Mucosa of descending colon (tissue), 3 donors: ENCODE results near the gene ADO. TPM values are rescaled to one million over a fixed set of nuclear protein-coding genes. Genes with fewer than 3 reads are reported as not detected.

Experiments
- ATAC-seq: fragments of 200-7000 bp; cut with Tn5 transposase; one replicate; pipeline ENCODE4 v1.9.1; 2020; ENCODE audit warnings: mild to moderate bottlenecking, moderate library complexity
- DNase-seq, 3 donors: peaks; one replicate each; pipeline ENCODE4 v3.0.0-alpha.2; 2020
- H3K36me3 ChIP-seq: fragments of 200-600 bp; one replicate; pipeline ENCODE4 v1.8.0; 2021; ENCODE audit warnings: low read depth, mild to moderate bottlenecking
- H3K4me1 ChIP-seq: fragments of 200-600 bp; one replicate; pipeline ENCODE4 v1.8.0; 2021; ENCODE audit warnings: low read depth, mild to moderate bottlenecking
- H3K4me3 ChIP-seq: fragments of 200-600 bp; one replicate; pipeline ENCODE4 v1.8.0; 2021; ENCODE audit warnings: mild to moderate bottlenecking
- H3K9me3 ChIP-seq: fragments of 200-600 bp; one replicate; pipeline ENCODE4 v1.8.0; 2021; ENCODE audit warnings: mild to moderate bottlenecking
- intact Hi-C, 2 donors: fragments of 100-400 bp; cut with DNase I in 1 of 2; cut with micrococcal nuclease in 1 of 2; formaldehyde crosslinking; loops; one replicate each; pipeline versions ENCODE4 v1.11.0 to v1.11.1; 2022; cut with DNase I, micrococcal nuclease
- total RNA-seq, 3 donors: library from RNA; stranded (reverse); fragmentation: NEBNext Ultra II Directional in 2 of 3; extraction: Animal tissue kit (Norgen Biotek cat#: 25700) in 2 of 3; gene quantifications; one replicate each; pipeline versions ENCODE4 v1.2.1 to v1.2.4, GENCODE V29; 2021 to 2023
- TF ChIP-seq, protein P1 (sequence below): fragments of 200-600 bp; IDR thresholded peaks from one replicate; pipeline ENCODE4 v1.8.0; 2022; ENCODE audit warnings: antibody characterized with exemption, mild to moderate bottlenecking
- donor health status: DM: no; HTN: no; CAD: no; lungs with moderate emphysema.
- donor health status: DM: no; HTN: no; CAD: no.
- donor health status: DM: no; HTN: yes; CAD: no.

Gene ADO
- total RNA-seq, 3 donors from 2014 or later, result 10.1 to 16.8 (median 10.3) TPM

- Histone ChIP-seq H3K9me3 (no peaks in the 10 kb centered on the region), H3K4me1 (no peaks in the 10 kb centered on the region), H3K4me3 (no peak overlapping the region), H3K36me3 (no peaks in the 10 kb centered on the region)
- DNase-seq, result no peak
- intact Hi-C loops, result no loop called here
- no peak for ATAC-seq
- TF ChIP-seq, protein P1, sequence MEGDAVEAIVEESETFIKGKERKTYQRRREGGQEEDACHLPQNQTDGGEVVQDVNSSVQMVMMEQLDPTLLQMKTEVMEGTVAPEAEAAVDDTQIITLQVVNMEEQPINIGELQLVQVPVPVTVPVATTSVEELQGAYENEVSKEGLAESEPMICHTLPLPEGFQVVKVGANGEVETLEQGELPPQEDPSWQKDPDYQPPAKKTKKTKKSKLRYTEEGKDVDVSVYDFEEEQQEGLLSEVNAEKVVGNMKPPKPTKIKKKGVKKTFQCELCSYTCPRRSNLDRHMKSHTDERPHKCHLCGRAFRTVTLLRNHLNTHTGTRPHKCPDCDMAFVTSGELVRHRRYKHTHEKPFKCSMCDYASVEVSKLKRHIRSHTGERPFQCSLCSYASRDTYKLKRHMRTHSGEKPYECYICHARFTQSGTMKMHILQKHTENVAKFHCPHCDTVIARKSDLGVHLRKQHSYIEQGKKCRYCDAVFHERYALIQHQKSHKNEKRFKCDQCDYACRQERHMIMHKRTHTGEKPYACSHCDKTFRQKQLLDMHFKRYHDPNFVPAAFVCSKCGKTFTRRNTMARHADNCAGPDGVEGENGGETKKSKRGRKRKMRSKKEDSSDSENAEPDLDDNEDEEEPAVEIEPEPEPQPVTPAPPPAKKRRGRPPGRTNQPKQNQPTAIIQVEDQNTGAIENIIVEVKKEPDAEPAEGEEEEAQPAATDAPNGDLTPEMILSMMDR, result no peak
Observed at GRCh38 chr10:62829622-62830021, 25.1 kb downstream of the ADO start.

GRCh38 chr10:62830679-62831078, 26.2 kb downstream of the ADO start:
- Histone ChIP-seq H3K4me3 (no peak overlapping the region), H3K9me3 (no peaks in the 10 kb centered on the region), H3K4me1 (no peaks in the 10 kb centered on the region), H3K36me3 (no peaks in the 10 kb centered on the region)
- TF ChIP-seq, protein P1, result no peak
- DNase-seq (no peak), ATAC-seq (no peak)
- intact Hi-C loops, result no loop called here

DNA sequence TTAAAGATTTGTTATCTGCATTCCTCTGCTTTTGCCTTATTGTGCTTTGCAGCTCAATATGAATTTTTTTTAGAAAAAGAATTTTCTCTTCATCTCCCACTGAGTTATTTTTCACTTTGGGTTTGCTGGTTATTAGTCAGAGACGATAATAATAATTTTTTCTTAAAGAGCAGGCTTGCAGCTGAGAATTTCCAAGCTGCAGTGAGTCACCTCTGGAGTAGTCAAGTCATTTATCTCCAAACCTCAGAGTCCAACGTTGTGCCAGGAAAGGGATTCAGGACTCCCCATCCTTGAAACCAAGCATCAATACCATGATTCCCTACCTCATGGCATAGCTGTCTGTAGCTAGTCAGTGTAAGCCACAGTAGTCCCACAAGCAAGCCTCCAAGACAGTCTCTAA, 26.8 kb downstream of the ADO start:
- DNase-seq (no peak), ATAC-seq (no peak)
- no peaks in the 10 kb centered on the region for H3K4me1 ChIP-seq
- intact Hi-C loops, result no loop called here
- H3K4me3 ChIP-seq, result no peak overlapping the region
- TF ChIP-seq, protein P1, result no peak
- H3K36me3 ChIP-seq, result no peaks in the 10 kb centered on the region
- H3K9me3 ChIP-seq, result no peaks in the 10 kb centered on the region

DNA sequence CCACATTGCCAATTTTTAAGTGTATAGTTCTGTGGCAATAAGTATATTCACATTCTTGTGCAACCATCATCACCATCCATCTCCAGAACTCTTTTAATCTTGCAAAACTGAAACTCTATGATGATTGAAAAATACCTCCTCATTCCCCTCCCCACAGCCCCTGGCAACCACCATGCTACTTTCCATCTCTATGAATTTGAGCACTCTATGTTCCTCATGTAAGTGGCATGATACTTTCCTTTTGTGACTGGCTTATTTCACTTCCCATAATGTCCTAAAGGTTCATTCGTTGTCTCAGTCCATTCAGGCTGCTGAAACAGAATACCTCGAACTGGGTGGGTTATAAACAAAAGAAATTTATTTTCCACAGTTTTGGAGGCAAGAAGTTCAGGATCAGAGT, 35.1 kb downstream of the ADO start:
- H3K36me3 ChIP-seq, result no peaks in the 10 kb centered on the region
- DNase-seq (no peak), ATAC-seq (no peak)
- H3K4me1 ChIP-seq, result no peaks in the 10 kb centered on the region
- H3K9me3 ChIP-seq, result no peaks in the 10 kb centered on the region
- TF ChIP-seq, protein P1, result no peak
- H3K4me3 ChIP-seq, result no peak overlapping the region
- intact Hi-C loops, result no loop called here

DNA sequence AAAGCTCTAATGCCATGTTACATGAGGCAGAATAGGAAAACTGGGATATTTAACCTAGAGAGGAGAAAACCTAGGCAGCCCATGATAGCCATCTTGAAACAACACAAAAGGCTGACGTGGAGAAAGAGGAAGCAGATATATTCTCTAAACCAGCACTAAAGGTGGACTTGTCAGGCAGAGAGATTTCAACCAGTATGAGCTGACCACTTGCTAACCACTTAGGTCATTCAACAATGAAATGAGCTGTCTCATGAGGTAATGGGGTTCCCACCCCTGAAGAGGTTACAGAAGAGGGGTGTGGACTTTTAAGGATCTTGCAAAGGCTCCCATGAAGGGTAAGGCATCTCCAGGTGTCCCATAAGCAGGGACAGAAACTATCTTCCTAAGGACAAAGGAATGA, 38.5 kb downstream of the ADO start:
- ATAC-seq, result no peak
- intact Hi-C loops, result no loop called here
- Histone ChIP-seq H3K36me3 (no peaks in the 10 kb centered on the region), H3K4me1 (no peaks in the 10 kb centered on the region), H3K9me3 (peaks cover 4% of the 10 kb centered on the region), H3K4me3 (no peak overlapping the region)
- TF ChIP-seq, protein P1, result no peak
- no peak for DNase-seq

DNA sequence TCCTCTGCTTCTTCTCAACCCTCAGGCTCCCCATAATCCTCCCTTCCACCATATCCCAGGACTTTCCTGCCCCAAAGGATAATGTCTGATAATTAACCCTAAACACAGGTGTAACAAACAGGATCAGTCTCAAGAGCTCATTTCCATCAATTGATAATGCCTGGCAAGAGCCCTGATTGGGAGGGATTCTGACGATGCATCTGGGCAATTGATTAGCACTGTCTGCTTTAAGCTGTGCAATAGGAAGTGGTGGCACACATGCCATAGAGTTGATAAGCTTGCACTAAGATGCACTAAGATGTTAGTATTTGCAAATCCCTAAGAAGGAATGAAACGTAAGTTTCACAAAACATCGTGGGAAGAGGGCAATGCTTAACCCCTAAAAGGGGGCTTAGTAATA, 39.1 kb downstream of the ADO start:
- no peak for ATAC-seq
- Histone ChIP-seq H3K9me3 (peaks cover 4% of the 10 kb centered on the region), H3K4me1 (no peaks in the 10 kb centered on the region), H3K36me3 (no peaks in the 10 kb centered on the region), H3K4me3 (no peak overlapping the region)
- intact Hi-C loops, result no loop called here
- TF ChIP-seq, protein P1, result no peak
- no peak for DNase-seq
